Progenitor cell of endocrine pancreas (in vitro differentiated cells): ENCODE measurements around the gene DDB1. TPM values are rescaled to one million over a fixed set of nuclear protein-coding genes. Genes with fewer than 3 reads are reported as not detected.

Source experiments
- DNase-seq: peaks from one replicate; pipeline ENCODE4 v3.0.0; 2021; ENCODE audit warnings: low spot score; ENCODE audit not compliant: unreplicated experiment
- H3K27ac Mint-ChIP-seq: 2 replicates; pipeline ENCODE4 v1.8.0; 2021; ENCODE audit warnings: mild to moderate bottlenecking, moderate library complexity, mixed read lengths
- H3K27me3 Mint-ChIP-seq: 2 replicates; pipeline ENCODE4 v1.8.0; 2021; ENCODE audit warnings: mixed read lengths
- H3K36me3 Mint-ChIP-seq: 2 replicates; pipeline ENCODE4 v1.8.0; 2022; ENCODE audit warnings: mixed read lengths; ENCODE audit not compliant: insufficient read depth
- H3K4me1 Mint-ChIP-seq: 2 replicates; pipeline ENCODE4 v1.8.0; 2021; ENCODE audit warnings: low read depth, mixed read lengths
- H3K4me3 Mint-ChIP-seq: 2 replicates; pipeline ENCODE4 v1.8.0; 2021; ENCODE audit warnings: low read depth, mild to moderate bottlenecking, moderate library complexity, mixed read lengths
- H3K9me3 Mint-ChIP-seq: 2 replicates; pipeline ENCODE4 v1.8.0; 2021; ENCODE audit warnings: low read depth, mixed read lengths
- CTCF ChIP-seq: fragments of 200-600 bp; sonication (generic); IDR thresholded peaks from one replicate; pipeline ENCODE4 v1.5.0; 2021; ENCODE audit warnings: antibody characterized with exemption, mild to moderate bottlenecking; ENCODE audit not compliant: unreplicated experiment
- long read RNA-seq: library from polyadenylated mRNA; unstranded; transcript quantifications from one replicate; pipeline ENCODE4 v2.0.0, GENCODE V29; 2020
- total RNA-seq: library from RNA; stranded (reverse); gene quantifications from 2 replicates; pipeline ENCODE4 v1.2.1, GENCODE V29; 2021

Gene DDB1
- 251 and 254 TPM in 2 replicates for total RNA-seq
- long read RNA-seq, full-length matches to known transcripts: 40 of 101 reads
- long read RNA-seq, partial matches to known transcripts: 52 of 101 reads
- long read RNA-seq, other reads (novel, unspliced or antisense): 9 of 101 reads

GRCh38 chr11:61332797-61333549 lies at the start of gene DDB1, which contains the start of gene TKFC:
Gene DDB1, minus strand, starts transcription at chr11:61333105. Its CDS starts 137 bp downstream, at chr11:61332968.
Gene TKFC, plus strand, starts transcription at chr11:61333228. Its CDS starts 1,501 bp downstream, at chr11:61334729.
- Mint-ChIP-seq H3K27ac (peak within 1 kb of the TSS; percentile 97), H3K9me3 (no peaks in the 10 kb centered on the region), H3K27me3 (no peaks in the 10 kb centered on the region), H3K4me1 (peaks cover 27% of the 10 kb centered on the region), H3K36me3 (peaks cover 10% of the 10 kb centered on the region), H3K4me3 (peak within 1 kb of the TSS; percentile 97)
- peak; percentile 97 for DNase-seq
- TF ChIP-seq CTCF: no peak

GRCh38 chr11:61380884-61381283 lies 48.0 kb upstream of the DDB1 start:
- Mint-ChIP-seq H3K27me3 (no peaks in the 10 kb centered on the region), H3K36me3 (peaks cover 5% of the 10 kb centered on the region), H3K27ac (no peak overlapping the region), H3K4me3 (no peak overlapping the region), H3K9me3 (no peaks in the 10 kb centered on the region), H3K4me1 (peaks cover 6% of the 10 kb centered on the region)
- TF ChIP-seq CTCF: no peak
- no peak for DNase-seq

DNA sequence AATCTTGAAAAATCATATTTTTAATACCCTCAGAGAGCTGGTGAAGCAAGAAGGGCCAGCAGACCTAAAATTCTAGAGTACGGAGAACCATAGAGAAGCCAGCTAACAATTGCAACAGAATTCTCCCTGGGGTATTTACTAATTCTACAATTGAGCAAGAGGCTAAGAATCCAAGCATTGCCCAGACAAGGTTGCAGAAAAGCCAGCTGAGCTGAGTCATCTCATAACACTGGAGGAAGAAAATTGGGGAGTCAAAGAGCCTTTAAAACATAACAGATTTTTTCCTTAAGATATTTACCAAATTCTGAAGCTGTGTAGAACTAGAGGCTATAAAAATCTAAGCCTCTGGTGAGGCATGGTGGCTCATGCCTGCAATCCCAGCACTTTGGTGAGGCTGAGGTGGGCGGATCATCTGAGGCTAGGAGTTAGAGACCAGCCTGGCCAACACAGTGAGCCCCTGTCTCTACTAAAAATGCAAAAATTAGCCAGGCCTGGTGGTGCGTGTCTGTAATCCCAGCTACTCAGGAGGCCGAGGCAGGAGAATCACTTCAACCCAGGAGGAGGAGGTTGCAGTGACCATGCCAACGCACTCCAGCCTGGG lies 45.9 kb upstream of the DDB1 start:
- Mint-ChIP-seq H3K27ac (no peak overlapping the region), H3K4me3 (no peak overlapping the region), H3K27me3 (no peaks in the 10 kb centered on the region), H3K4me1 (no peaks in the 10 kb centered on the region), H3K9me3 (peaks cover 3% of the 10 kb centered on the region), H3K36me3 (peaks cover 10% of the 10 kb centered on the region)
- no peak for DNase-seq
- TF ChIP-seq CTCF: no peak

GRCh38 chr11:61377461-61378160 lies 44.7 kb upstream of the DDB1 start:
- no peak overlapping the region for H3K4me3 Mint-ChIP-seq
- H3K27ac Mint-ChIP-seq: no peak overlapping the region
- no peak for TF ChIP-seq CTCF
- H3K36me3 Mint-ChIP-seq: peaks cover 12% of the 10 kb centered on the region
- peaks cover 6% of the 10 kb centered on the region for H3K9me3 Mint-ChIP-seq
- no peak for DNase-seq
- H3K27me3 Mint-ChIP-seq: no peaks in the 10 kb centered on the region
- H3K4me1 Mint-ChIP-seq: no peaks in the 10 kb centered on the region

- no peak for DNase-seq
- Mint-ChIP-seq H3K4me1 (no peaks in the 10 kb centered on the region), H3K9me3 (peaks cover 9% of the 10 kb centered on the region), H3K27me3 (no peaks in the 10 kb centered on the region), H3K4me3 (no peak overlapping the region), H3K36me3 (peaks cover 20% of the 10 kb centered on the region), H3K27ac (no peak overlapping the region)
- TF ChIP-seq CTCF: no peak
Measured at GRCh38 chr11:61375761-61376108, 42.8 kb upstream of the DDB1 start.
